Activated CD8-positive, alpha-beta memory T cell treated with anti-CD3 and anti-CD28 coated beads, Interleukin-2, amount 10 ng/mL, durations not matched to agents 7 days and 5 days (primary cell): ENCODE results near the gene TIMM22. TPM values are rescaled to one million over a fixed set of nuclear protein-coding genes. Genes with fewer than 3 reads are reported as not detected.
"Not testable (repeated sequence)": the region's sequence is repeated elsewhere in the genome, so short reads cannot be mapped to it uniquely, and the experiment has no call there.

ENCODE experiments used
- ATAC-seq: fragments of 150-1000 bp; cut with Tn5 transposase; one replicate; pipeline ENCODE4 v1.10.0; 2021; ENCODE audit warnings: moderate library complexity
- CTCF ChIA-PET: fragments of 350-600 bp; sonication (Branson Sonifier 250); formaldehyde crosslinking; loops from one replicate; lab custom pipeline; 2021; ENCODE audit warnings: antibody characterized with exemption; lab: Charles Lee
- DNase-seq: peaks from one replicate; pipeline ENCODE4 v3.0.0-alpha.2; 2020
- H3K27ac Mint-ChIP-seq: one replicate; pipeline ENCODE4 v1.8.0; 2021; ENCODE audit warnings: mild to moderate bottlenecking, mixed read lengths
- H3K27me3 Mint-ChIP-seq: one replicate; pipeline ENCODE4 v1.8.0; 2021; ENCODE audit warnings: mixed read lengths
- H3K36me3 Mint-ChIP-seq: one replicate; pipeline ENCODE4 v1.8.0; 2021; ENCODE audit warnings: mild to moderate bottlenecking, mixed read lengths
- H3K4me1 Mint-ChIP-seq: one replicate; pipeline ENCODE4 v1.8.0; 2021; ENCODE audit warnings: mixed read lengths
- H3K4me3 Mint-ChIP-seq: one replicate; pipeline ENCODE4 v1.8.0; 2021; ENCODE audit warnings: mild to moderate bottlenecking, moderate library complexity, mixed read lengths
- H3K9me3 Mint-ChIP-seq: one replicate; pipeline ENCODE4 v1.8.0; 2022; ENCODE audit warnings: low read depth, mixed read lengths
- total RNA-seq, 2 experiments: library from RNA; stranded (reverse); gene quantifications; one replicate each; pipeline ENCODE4 v1.2.3, GENCODE V29; 2021

Gene TIMM22
- 10 to 100 TPM in 1 of 2 experiments, 1 to 10 TPM in 1; 9.7 to 12.5 TPM for total RNA-seq

- Mint-ChIP-seq H3K36me3 (peaks cover 10% of the 10 kb centered on the region), H3K4me1 (peaks cover 25% of the 10 kb centered on the region), H3K27ac (peak within 1 kb of the TSS; percentile 97), H3K27me3 (no peaks in the 10 kb centered on the region), H3K9me3 (peaks cover 2% of the 10 kb centered on the region), H3K4me3 (peak within 1 kb of the TSS; percentile 97)
- DNase-seq (peak; percentile 95), ATAC-seq (peak; percentile 97)
- CTCF ChIA-PET = interaction anchor here (0.6 to 5.2 kb wide), 30 partner anchors 11 to 585 kb away, joined by 3 to 47 read pairs (median 4); partner anchors contain the start of genes GEMIN4, GLOD4, MRM3 and NXN
Measured at GRCh38 chr17:996554-997344, at the start of gene TIMM22. TSS of gene TIMM22 (plus strand) at chr17:997129. CDS start at chr17:997143, 14 bp downstream.

- Mint-ChIP-seq H3K4me1 (peaks cover 2% of the 10 kb centered on the region), H3K4me3 (no peak overlapping the region), H3K27ac (no peak overlapping the region), H3K9me3 (no peaks in the 10 kb centered on the region), H3K27me3 (peaks cover 19% of the 10 kb centered on the region), H3K36me3 (no peaks in the 10 kb centered on the region)
- ATAC-seq (no peak), DNase-seq (no peak)
- CTCF ChIA-PET = no interaction called here
Measured at GRCh38 chr17:948284-948852, 48.6 kb upstream of the TIMM22 start.

GRCh38 chr17:949623-950303, 47.2 kb upstream of the TIMM22 start:
- Mint-ChIP-seq H3K4me1 (peaks cover 2% of the 10 kb centered on the region), H3K4me3 (no peak overlapping the region), H3K27ac (no peak overlapping the region), H3K9me3 (no peaks in the 10 kb centered on the region), H3K36me3 (no peaks in the 10 kb centered on the region), H3K27me3 (peaks cover 16% of the 10 kb centered on the region)
- ATAC-seq (no peak), DNase-seq (no peak)
- CTCF ChIA-PET = interaction anchor here (0.7 kb wide), 1 partner anchor 20 kb away, joined by 3 read pairs; no protein-coding TSS in a partner anchor

GRCh38 chr17:951325-952132, 45.4 kb upstream of the TIMM22 start:
- no peak for ATAC-seq
- no peak overlapping the region for H3K27ac Mint-ChIP-seq
- no peaks in the 10 kb centered on the region for H3K9me3 Mint-ChIP-seq
- peaks cover 16% of the 10 kb centered on the region for H3K27me3 Mint-ChIP-seq
- H3K36me3 Mint-ChIP-seq = no peaks in the 10 kb centered on the region
- no peak for DNase-seq
- peaks cover 2% of the 10 kb centered on the region for H3K4me1 Mint-ChIP-seq
- no peak overlapping the region for H3K4me3 Mint-ChIP-seq
- CTCF ChIA-PET = no interaction called here

- H3K36me3 Mint-ChIP-seq, H3K4me3 Mint-ChIP-seq, ATAC-seq, H3K4me1 Mint-ChIP-seq, CTCF ChIA-PET, H3K27ac Mint-ChIP-seq, DNase-seq, H3K9me3 Mint-ChIP-seq: not testable (repeated sequence)
- peaks cover 16% of the 10 kb centered on the region for H3K27me3 Mint-ChIP-seq
Measured at GRCh38 chr17:952592-952991, 44.3 kb upstream of the TIMM22 start.

GRCh38 chr17:953767-954166, 43.2 kb upstream of the TIMM22 start:
- DNase-seq = no peak
- Mint-ChIP-seq H3K27ac (no peak overlapping the region), H3K36me3 (no peaks in the 10 kb centered on the region), H3K9me3 (no peaks in the 10 kb centered on the region), H3K4me1 (peaks cover 2% of the 10 kb centered on the region), H3K4me3 (no peak overlapping the region), H3K27me3 (peaks cover 16% of the 10 kb centered on the region)
- ATAC-seq = no peak
- CTCF ChIA-PET = interaction anchor here (1.2 kb wide), 1 partner anchor 27 kb away, joined by 3 read pairs; no protein-coding TSS in a partner anchor

GRCh38 chr17:954431-955164, 42.3 kb upstream of the TIMM22 start:
- CTCF ChIA-PET = interaction anchor here (0.7 to 1.2 kb wide), 2 partner anchors 18 to 26 kb away, joined by 3 to 4 read pairs; no protein-coding TSS in a partner anchor
- H3K27ac Mint-ChIP-seq = no peak overlapping the region
- peaks cover 2% of the 10 kb centered on the region for H3K4me1 Mint-ChIP-seq
- DNase-seq (no peak), ATAC-seq (no peak)
- no peaks in the 10 kb centered on the region for H3K36me3 Mint-ChIP-seq
- no peaks in the 10 kb centered on the region for H3K9me3 Mint-ChIP-seq
- H3K4me3 Mint-ChIP-seq = no peak overlapping the region
- H3K27me3 Mint-ChIP-seq = peaks cover 16% of the 10 kb centered on the region

GRCh38 chr17:956905-957304, 40.0 kb upstream of the TIMM22 start:
- DNase-seq (no peak), ATAC-seq (no peak)
- Mint-ChIP-seq H3K4me3 (no peak overlapping the region), H3K27ac (no peak overlapping the region), H3K27me3 (peaks cover 2% of the 10 kb centered on the region), H3K4me1 (no peaks in the 10 kb centered on the region), H3K36me3 (no peaks in the 10 kb centered on the region), H3K9me3 (no peaks in the 10 kb centered on the region)
- CTCF ChIA-PET = interaction anchor here (0.9 kb wide), 1 partner anchor 40 kb away, joined by 3 read pairs; the partner anchor contains the start of gene TIMM22

- no peaks in the 10 kb centered on the region for H3K4me1 Mint-ChIP-seq
- H3K27ac Mint-ChIP-seq = no peak overlapping the region
- no peak overlapping the region for H3K4me3 Mint-ChIP-seq
- peaks cover 7% of the 10 kb centered on the region for H3K27me3 Mint-ChIP-seq
- H3K36me3 Mint-ChIP-seq = no peaks in the 10 kb centered on the region
- no peaks in the 10 kb centered on the region for H3K9me3 Mint-ChIP-seq
- DNase-seq (no peak), ATAC-seq (no peak)
- CTCF ChIA-PET = no interaction called here
Measured at GRCh38 chr17:957856-958421, 39.0 kb upstream of the TIMM22 start.

- DNase-seq (no peak), ATAC-seq (no peak)
- H3K27ac Mint-ChIP-seq = no peak overlapping the region
- peaks cover 8% of the 10 kb centered on the region for H3K27me3 Mint-ChIP-seq
- no peak overlapping the region for H3K4me3 Mint-ChIP-seq
- CTCF ChIA-PET = interaction anchor here (1.2 kb wide), 1 partner anchor 12 kb away, joined by 4 read pairs; no protein-coding TSS in a partner anchor
- no peaks in the 10 kb centered on the region for H3K36me3 Mint-ChIP-seq
- no peaks in the 10 kb centered on the region for H3K9me3 Mint-ChIP-seq
- no peaks in the 10 kb centered on the region for H3K4me1 Mint-ChIP-seq
Measured at GRCh38 chr17:958712-959451, 38.0 kb upstream of the TIMM22 start.

- no peak overlapping the region for H3K4me3 Mint-ChIP-seq
Measured at GRCh38 chr17:962166-962565, 34.8 kb upstream of the TIMM22 start.

More at GRCh38 chr17:962166-962565, 34.8 kb upstream of the TIMM22 start:
- no peaks in the 10 kb centered on the region for H3K36me3 Mint-ChIP-seq
- DNase-seq (no peak), ATAC-seq (no peak)
- no peaks in the 10 kb centered on the region for H3K4me1 Mint-ChIP-seq
- no peak overlapping the region for H3K27ac Mint-ChIP-seq
- H3K27me3 Mint-ChIP-seq = peaks cover 24% of the 10 kb centered on the region
- CTCF ChIA-PET = no interaction called here
- H3K9me3 Mint-ChIP-seq = no peaks in the 10 kb centered on the region
